HK-2 (cell line): ENCODE data around the gene COASY.
A peak's percentile ranks its signal among the peaks of the same experiment; 100 is the strongest.
"Not testable (repeated sequence)": the region's sequence is repeated elsewhere in the genome, so short reads cannot be mapped to it uniquely, and the experiment has no call there.

Source experiments
- DNase-seq: peaks from one replicate; pipeline ENCODE4 v3.0.0-alpha.2; 2018; ENCODE audit not compliant: unreplicated experiment

COASY gene

GRCh38 chr17:42531455-42532354 is 30.2 kb upstream of the COASY start:
- peak; percentile 66 for DNase-seq

- DNase-seq = no peak
These were observed 26.5 kb upstream of the COASY start for GRCh38 chr17:42535155-42536047.

- DNase-seq = peak; percentile 92
These were observed 25.9 kb upstream of the COASY start, which contains the start of gene NAGLU for GRCh38 chr17:42536048-42536371. Gene NAGLU, plus strand, starts transcription at chr17:42536241. Its CDS starts 32 bp downstream, at chr17:42536273.

- peak; percentile 89 for DNase-seq
These were observed 25.4 kb upstream of the COASY start for GRCh38 chr17:42536372-42537155.

GRCh38 chr17:42537156-42537805 is 24.7 kb upstream of the COASY start:
- DNase-seq = no peak

- no peak for DNase-seq
These were observed 24.0 kb upstream of the COASY start for GRCh38 chr17:42537826-42538451.

- no peak for DNase-seq
These were observed 23.5 kb upstream of the COASY start for GRCh38 chr17:42538482-42538881.

GRCh38 chr17:42540558-42540957 is 21.4 kb upstream of the COASY start:
- not testable (repeated sequence) for DNase-seq

GRCh38 chr17:42541041-42541833 is 20.7 kb upstream of the COASY start:
- DNase-seq = peak; percentile 66

- no peak for DNase-seq
These were observed 18.5 kb upstream of the COASY start for GRCh38 chr17:42543190-42544079.

- DNase-seq = no peak
These were observed 17.1 kb upstream of the COASY start for GRCh38 chr17:42544874-42545283.

- DNase-seq = not testable (repeated sequence)
These were observed 16.0 kb upstream of the COASY start for GRCh38 chr17:42545755-42546505.

- DNase-seq = no peak
These were observed 14.9 kb upstream of the COASY start for GRCh38 chr17:42547001-42547461.

GRCh38 chr17:42547698-42548069 is 14.3 kb upstream of the COASY start:
- no peak for DNase-seq

- DNase-seq = peak; percentile 81
These were observed 13.7 kb upstream of the COASY start for GRCh38 chr17:42548070-42548837.

- DNase-seq = no peak
These were observed 12.8 kb upstream of the COASY start for GRCh38 chr17:42548993-42549755.

- DNase-seq = not testable (repeated sequence)
These were observed 9.2 kb upstream of the COASY start, which contains the start of gene HSD17B1 for GRCh38 chr17:42552736-42553135. Gene HSD17B1, plus strand, starts transcription at chr17:42552923. Its CDS starts 11 bp downstream, at chr17:42552934.
